GM12891 (cell line): ENCODE results near the gene COMP.
"Not testable (repeated sequence)": the region's sequence is repeated elsewhere in the genome, so short reads cannot be mapped to it uniquely, and the experiment has no call there.

Source experiments
- DNase-seq: peaks from one replicate; pipeline ENCODE4 v3.0.0; 2011; ENCODE audit warnings: low spot score; ENCODE audit not compliant: insufficient read length
- FAIRE-seq: peaks from 2 replicates; lab custom pipeline; 2011; peaks lifted over from hg19 to GRCh38; lab: Jason Lieb, UNC
- PAX5 ChIP-seq: IDR thresholded peaks from 2 replicates; pipeline ENCODE4 v1.6.1; 2011; ENCODE audit warnings: low read length, moderate library complexity, mild to moderate bottlenecking; ENCODE audit not compliant: insufficient read depth, severe bottlenecking
- POLR2A ChIP-seq: IDR thresholded peaks from 2 replicates; pipeline ENCODE4 v1.6.1; 2011; ENCODE audit warnings: low read depth, low read length, control low read depth
- POLR2AphosphoS5 ChIP-seq: IDR thresholded peaks from 2 replicates; pipeline ENCODE4 v1.6.1; 2011; ENCODE audit warnings: low read depth, low read length, control low read depth
- POU2F2 ChIP-seq: IDR thresholded peaks from 2 replicates; pipeline ENCODE4 v1.6.1; 2011; ENCODE audit warnings: low read depth, mild to moderate bottlenecking, control low read depth, low read length, moderate library complexity
- SPI1 ChIP-seq: IDR thresholded peaks from 2 replicates; pipeline ENCODE4 v1.6.1; 2011; ENCODE audit warnings: low read depth, low read length, control low read depth
- TAF1 ChIP-seq: IDR thresholded peaks from 2 replicates; pipeline ENCODE4 v1.6.1; 2011; ENCODE audit warnings: low read depth, low read length, control low read depth

The COMP gene

GRCh38 chr19:18831524-18832305 lies 40.6 kb upstream of the COMP start, which contains the start of gene UPF1:
TSS of gene UPF1 (plus strand) at chr19:18831959. CDS start at chr19:18832210, 251 bp downstream.
- 0 out of 2 replicates have a peak, but pooled peaks have one; percentile 44 for TF ChIP-seq POU2F2
- TF ChIP-seq POLR2A: peak; percentile 75
- peak; percentile 47 for TF ChIP-seq SPI1
- TF ChIP-seq POLR2AphosphoS5: peak; percentile 52; the same call in 1 of the 2 replicates
- no peak for TF ChIP-seq PAX5
- peak; percentile 84 for TF ChIP-seq TAF1
- DNase-seq: peak; percentile 92
- peak; percentile 96 for FAIRE-seq

- FAIRE-seq: no peak
- TF ChIP-seq POU2F2: no peak
- TF ChIP-seq PAX5: no peak
- TF ChIP-seq SPI1: no peak
- TF ChIP-seq POLR2AphosphoS5: no peak
- no peak for TF ChIP-seq POLR2A
- no peak for TF ChIP-seq TAF1
- no peak for DNase-seq
Measured at GRCh38 chr19:18830488-18830887, 39.4 kb upstream of the COMP start.

- no peak for FAIRE-seq
- DNase-seq: no peak
- no peak for TF ChIP-seq POLR2A
- no peak for TF ChIP-seq TAF1
- TF ChIP-seq SPI1: no peak
- TF ChIP-seq PAX5: no peak
- TF ChIP-seq POU2F2: no peak
- TF ChIP-seq POLR2AphosphoS5: no peak
Measured at GRCh38 chr19:18828786-18829185, 37.7 kb upstream of the COMP start.

GRCh38 chr19:18817574-18817973 lies 26.5 kb upstream of the COMP start:
- no peak for FAIRE-seq
- TF ChIP-seq SPI1: no peak
- no peak for TF ChIP-seq POU2F2
- no peak for TF ChIP-seq TAF1
- TF ChIP-seq POLR2AphosphoS5: no peak
- DNase-seq: no peak

GRCh38 chr19:18816645-18817044 lies 25.5 kb upstream of the COMP start:
- not testable (repeated sequence) for FAIRE-seq, DNase-seq

- TF ChIP-seq POLR2AphosphoS5: no peak
- no peak for TF ChIP-seq POLR2A
- no peak for TF ChIP-seq PAX5
- no peak for TF ChIP-seq SPI1
- no peak for TF ChIP-seq POU2F2
- TF ChIP-seq TAF1: no peak
- FAIRE-seq: no peak
Measured at GRCh38 chr19:18815673-18816072, 24.6 kb upstream of the COMP start.

GRCh38 chr19:18814063-18814462 lies 23.0 kb upstream of the COMP start:
- no peak for DNase-seq
- FAIRE-seq: no peak
- TF ChIP-seq PAX5: no peak
- TF ChIP-seq TAF1: no peak
- TF ChIP-seq SPI1: no peak
- no peak for TF ChIP-seq POLR2A
- no peak for TF ChIP-seq POU2F2
- no peak for TF ChIP-seq POLR2AphosphoS5

More at GRCh38 chr19:18815673-18816072, 24.6 kb upstream of the COMP start:
- DNase-seq: no peak

GRCh38 chr19:18811638-18812037 lies 20.5 kb upstream of the COMP start:
- DNase-seq, FAIRE-seq: not testable (repeated sequence)

- DNase-seq (no peak), FAIRE-seq (no peak)
- TF ChIP-seq POU2F2 (no peak), PAX5 (no peak), SPI1 (no peak), POLR2A (no peak)
Measured at GRCh38 chr19:18809149-18809868, 18.2 kb upstream of the COMP start.

GRCh38 chr19:18807861-18808331 lies 16.8 kb upstream of the COMP start:
- TF ChIP-seq POLR2A (no peak), TAF1 (no peak), PAX5 (no peak), POU2F2 (no peak)
- no peak for FAIRE-seq
- DNase-seq: no peak

- DNase-seq (no peak), FAIRE-seq (no peak)
- no peak for TF ChIP-seq SPI1
- no peak for TF ChIP-seq POLR2A
- TF ChIP-seq POU2F2: no peak
- TF ChIP-seq TAF1: no peak
- no peak for TF ChIP-seq POLR2AphosphoS5
- TF ChIP-seq PAX5: no peak
Measured at GRCh38 chr19:18804643-18805042, 13.5 kb upstream of the COMP start.
